Measurements from ENCODE around the gene UBAP2L. TPM values are rescaled to one million over a fixed set of nuclear protein-coding genes. Genes with fewer than 3 reads are reported as not detected.

Gene UBAP2L
- total RNA-seq, 4 donors from 2014 or later = 71.6 to 79.9 (median 75.1) TPM

DNA sequence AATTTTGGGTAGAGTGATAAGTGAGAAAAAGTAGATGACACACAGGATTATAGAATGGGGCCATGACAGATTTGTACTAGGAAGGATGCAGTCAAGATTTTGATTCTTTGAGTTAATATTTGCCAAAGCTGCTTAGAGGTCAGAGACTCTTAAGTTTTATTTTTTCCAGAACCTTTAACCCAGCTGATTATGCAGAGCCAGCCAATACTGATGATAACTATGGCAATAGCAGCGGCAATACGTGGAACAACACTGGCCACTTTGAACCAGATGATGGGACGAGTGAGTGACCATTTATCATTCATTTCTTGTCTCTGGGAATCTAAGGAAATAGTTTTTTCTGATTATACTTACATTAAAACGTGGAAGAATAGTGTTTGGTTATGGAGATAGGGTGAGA, 16.1 kb downstream of the UBAP2L start:
- no peak for ATAC-seq
- TF ChIP-seq, protein P1, sequence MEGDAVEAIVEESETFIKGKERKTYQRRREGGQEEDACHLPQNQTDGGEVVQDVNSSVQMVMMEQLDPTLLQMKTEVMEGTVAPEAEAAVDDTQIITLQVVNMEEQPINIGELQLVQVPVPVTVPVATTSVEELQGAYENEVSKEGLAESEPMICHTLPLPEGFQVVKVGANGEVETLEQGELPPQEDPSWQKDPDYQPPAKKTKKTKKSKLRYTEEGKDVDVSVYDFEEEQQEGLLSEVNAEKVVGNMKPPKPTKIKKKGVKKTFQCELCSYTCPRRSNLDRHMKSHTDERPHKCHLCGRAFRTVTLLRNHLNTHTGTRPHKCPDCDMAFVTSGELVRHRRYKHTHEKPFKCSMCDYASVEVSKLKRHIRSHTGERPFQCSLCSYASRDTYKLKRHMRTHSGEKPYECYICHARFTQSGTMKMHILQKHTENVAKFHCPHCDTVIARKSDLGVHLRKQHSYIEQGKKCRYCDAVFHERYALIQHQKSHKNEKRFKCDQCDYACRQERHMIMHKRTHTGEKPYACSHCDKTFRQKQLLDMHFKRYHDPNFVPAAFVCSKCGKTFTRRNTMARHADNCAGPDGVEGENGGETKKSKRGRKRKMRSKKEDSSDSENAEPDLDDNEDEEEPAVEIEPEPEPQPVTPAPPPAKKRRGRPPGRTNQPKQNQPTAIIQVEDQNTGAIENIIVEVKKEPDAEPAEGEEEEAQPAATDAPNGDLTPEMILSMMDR (IDR thresholded peaks at IDR 0.05) = no peak
- TF ChIP-seq POLR2AphosphoS5 (IDR thresholded peaks at IDR 0.05) (no peak), POLR2A (IDR thresholded peaks at IDR 0.05) (no peak), EP300 (IDR thresholded peaks at IDR 0.05) (no peak)
- H3K4me1 ChIP-seq = peaks cover 0 to 4% (median 0%) of the 10 kb centered on the region in 3 donors
- H3K4me3 ChIP-seq = no peak overlapping the region
- no peaks in the 10 kb centered on the region for H3K9me3 ChIP-seq
- WGBS, 2 donors (ENCODE audit: low coverage in 1 of 2) = 83 to 86% methylated on average over 4 of the region's 4 CpGs
- no peaks in the 10 kb centered on the region for H3K27me3 ChIP-seq
- peaks cover 0 to 98% of the 10 kb centered on the region in 2 donors for H3K36me3 ChIP-seq
- no peak overlapping the region for H3K27ac ChIP-seq

DNA sequence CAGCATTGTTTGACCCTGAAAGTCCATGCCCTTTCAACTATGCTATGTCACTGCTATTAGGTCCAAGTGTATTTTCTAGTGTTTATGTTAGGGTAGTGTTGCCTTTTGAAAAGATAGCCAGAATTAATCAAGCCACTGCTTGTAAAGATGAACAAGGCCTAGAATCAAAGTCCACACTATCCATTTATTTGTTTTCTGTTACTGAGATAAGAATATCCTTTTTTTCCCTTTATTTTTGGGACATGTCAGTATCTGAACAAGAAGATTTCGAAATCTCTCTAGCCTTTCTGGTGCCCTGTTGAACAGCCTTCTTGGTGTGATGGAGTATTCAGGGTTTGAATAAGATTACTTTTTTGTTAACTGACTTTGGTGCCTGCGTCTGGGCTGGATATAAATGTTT, 16.7 kb downstream of the UBAP2L start:
- Histone ChIP-seq H3K4me1 (peaks cover 0 to 7% (median 0%) of the 10 kb centered on the region in 3 donors), H3K27ac (no peak overlapping the region), H3K36me3 (peaks cover 0 to 98% of the 10 kb centered on the region in 2 donors), H3K9me3 (no peaks in the 10 kb centered on the region), H3K4me3 (no peak overlapping the region), H3K27me3 (no peaks in the 10 kb centered on the region)
- TF ChIP-seq POLR2AphosphoS5 (IDR thresholded peaks at IDR 0.05) (no peak), EP300 (IDR thresholded peaks at IDR 0.05) (no peak), POLR2A (IDR thresholded peaks at IDR 0.05) (no peak)
- TF ChIP-seq, protein P1 (IDR thresholded peaks at IDR 0.05) = no peak
- ATAC-seq = no peak
- WGBS, 2 donors (ENCODE audit: low coverage in 1 of 2) = 73 to 90% methylated on average over 2 of the region's 2 CpGs

DNA sequence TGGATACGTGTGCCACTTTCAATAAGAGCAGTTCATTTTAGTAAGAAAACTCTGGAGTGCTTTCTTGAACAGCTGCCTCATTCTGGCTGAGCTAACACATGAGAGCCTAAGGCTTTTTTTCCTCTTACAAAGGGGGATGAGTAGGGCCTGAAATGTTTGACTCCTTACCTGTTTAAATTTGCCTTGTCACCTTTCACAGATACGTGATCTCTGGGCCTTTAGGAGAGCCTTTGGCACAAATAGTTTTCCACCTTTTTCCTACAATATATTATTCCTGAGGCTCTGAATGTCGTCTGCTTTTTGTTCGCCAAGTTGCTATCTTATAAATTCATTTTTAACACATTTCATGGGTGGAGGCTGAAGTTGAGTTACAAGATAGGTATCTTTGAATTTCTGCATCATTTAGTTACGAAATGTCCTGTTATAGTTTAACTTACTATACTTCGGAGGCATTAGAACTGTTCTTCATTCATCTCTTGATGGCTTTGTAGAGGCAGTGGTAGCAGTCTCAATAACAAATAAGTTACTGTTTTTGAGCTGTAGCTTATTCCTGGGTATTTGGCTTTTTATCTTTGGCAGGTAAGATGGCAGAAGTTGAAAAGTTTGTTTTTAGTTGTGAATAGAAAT, 17.2 kb downstream of the UBAP2L start:
- ATAC-seq = no peak
- Histone ChIP-seq H3K27me3 (no peaks in the 10 kb centered on the region), H3K27ac (no peak overlapping the region), H3K9me3 (no peaks in the 10 kb centered on the region), H3K36me3 (peaks cover 0 to 98% of the 10 kb centered on the region in 2 donors), H3K4me1 (peaks cover 0 to 7% (median 0%) of the 10 kb centered on the region in 3 donors), H3K4me3 (no peak overlapping the region)
- TF ChIP-seq POLR2AphosphoS5 (IDR thresholded peaks at IDR 0.05) (no peak), POLR2A (IDR thresholded peaks at IDR 0.05) (no peak), EP300 (IDR thresholded peaks at IDR 0.05) (no peak)
- TF ChIP-seq, protein P1 (IDR thresholded peaks at IDR 0.05) = no peak
- 84 to 89% methylated on average over 6 of the region's 6 CpGs for WGBS, 2 donors (ENCODE audit: low coverage in 1 of 2)

DNA sequence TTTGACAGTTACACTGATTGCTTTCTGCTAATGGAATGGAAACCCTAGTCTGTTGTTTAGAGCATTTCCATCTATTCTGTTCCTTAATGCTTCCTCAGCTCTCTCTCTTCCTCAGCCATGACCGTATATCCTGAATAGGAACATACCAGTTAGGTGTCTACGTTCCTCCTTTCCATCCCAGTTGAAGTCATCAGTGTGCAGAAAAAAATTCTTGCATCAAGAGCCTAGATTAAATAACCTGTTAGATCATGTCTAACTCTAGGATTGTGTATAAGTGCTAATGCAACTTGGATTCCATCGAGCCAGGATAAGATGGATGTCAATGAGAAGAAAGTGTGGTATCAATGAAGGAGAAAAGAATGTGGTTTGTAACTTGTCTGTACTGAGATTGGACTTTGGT, 18.7 kb downstream of the UBAP2L start:
- H3K9me3 ChIP-seq = no peaks in the 10 kb centered on the region
- H3K27ac ChIP-seq = no peak overlapping the region
- H3K4me1 ChIP-seq = peaks cover 0 to 7% (median 0%) of the 10 kb centered on the region in 3 donors
- 68 to 81% methylated on average over 3 of the region's 3 CpGs for WGBS, 2 donors (ENCODE audit: low coverage in 1 of 2)
- peaks cover 3 to 98% of the 10 kb centered on the region in 2 donors for H3K36me3 ChIP-seq
- TF ChIP-seq EP300 (IDR thresholded peaks at IDR 0.05) (no peak), POLR2A (IDR thresholded peaks at IDR 0.05) (no peak), POLR2AphosphoS5 (IDR thresholded peaks at IDR 0.05) (no peak)
- TF ChIP-seq, protein P1 (IDR thresholded peaks at IDR 0.05) = no peak
- no peak overlapping the region for H3K4me3 ChIP-seq
- no peak for ATAC-seq
- H3K27me3 ChIP-seq = no peaks in the 10 kb centered on the region

DNA sequence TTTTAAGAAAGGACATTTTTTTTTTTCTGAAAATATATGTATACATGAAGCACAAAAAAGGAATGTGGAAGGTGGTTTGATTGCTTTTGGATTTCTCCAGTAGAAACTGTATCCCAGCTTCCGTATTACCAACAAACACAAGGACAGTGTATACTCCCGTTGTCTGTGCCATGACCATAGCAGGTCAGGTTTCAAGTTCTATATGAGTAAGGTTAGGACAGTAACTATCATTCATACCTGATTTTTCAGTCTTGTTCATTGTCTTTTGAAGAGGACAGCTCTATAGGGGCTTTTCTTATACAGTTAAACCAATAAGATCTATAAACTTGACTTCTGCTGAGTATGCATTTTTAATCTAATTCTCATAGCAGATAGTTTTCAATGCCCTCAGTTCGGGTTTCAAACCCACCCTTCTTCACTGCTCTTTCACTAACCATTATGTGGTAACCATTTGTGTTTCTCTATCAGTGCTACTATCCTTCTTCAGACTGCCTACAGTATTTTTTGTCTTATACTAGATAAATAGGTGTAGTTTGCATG, 19.6 kb downstream of the UBAP2L start:
- Histone ChIP-seq H3K36me3 (peaks cover 7 to 98% of the 10 kb centered on the region in 2 donors), H3K27ac (no peak overlapping the region), H3K27me3 (no peaks in the 10 kb centered on the region), H3K4me1 (peaks cover 0 to 7% (median 0%) of the 10 kb centered on the region in 3 donors), H3K9me3 (no peaks in the 10 kb centered on the region), H3K4me3 (no peak overlapping the region)
- TF ChIP-seq, protein P1 (IDR thresholded peaks at IDR 0.05) = no peak
- no peak for TF ChIP-seq POLR2A (IDR thresholded peaks at IDR 0.05)
- TF ChIP-seq EP300 (IDR thresholded peaks at IDR 0.05) = no peak
- TF ChIP-seq POLR2AphosphoS5 (IDR thresholded peaks at IDR 0.05) = no peak
- WGBS, 2 donors (ENCODE audit: low coverage in 1 of 2) = 86 to 87% methylated on average over 3 of the region's 3 CpGs
- ATAC-seq = no peak

Data from gastroesophageal sphincter (tissue), 4 donors.